ENCODE measurements around the gene TIPRL. TPM values are rescaled to one million over a fixed set of nuclear protein-coding genes. Genes with fewer than 3 reads are reported as not detected.
"Not testable (repeated sequence)": the region's sequence is repeated elsewhere in the genome, so short reads cannot be mapped to it uniquely, and the experiment has no call there.

Gene TIPRL
- total RNA-seq, 6 donors from 2014 or later: 7.2 to 26.1 (median 18.4) TPM

- Histone ChIP-seq H3K27me3 (no peaks in the 10 kb centered on the region), H3K27ac (no peak overlapping the region), H3K36me3 (peaks cover 0 to 11% (median 0%) of the 10 kb centered on the region in 4 donors), H3K4me3 (no peak overlapping the region), H3K9me3 (no peaks in the 10 kb centered on the region), H3K4me1 (no peaks in the 10 kb centered on the region)
- TF ChIP-seq POLR2A (IDR thresholded peaks at IDR 0.05) (no peak), EP300 (IDR thresholded peaks at IDR 0.05) (no peak), POLR2AphosphoS5 (IDR thresholded peaks at IDR 0.05) (no peak)
- ATAC-seq (ENCODE audit: low FRiP score in 2 of 2): no peak
- no peak for DNase-seq
These were observed 27.3 kb downstream of the TIPRL start for GRCh38 chr1:168206111-168206510.

GRCh38 chr1:168207673-168208072 is 28.9 kb downstream of the TIPRL start:
- H3K4me3 ChIP-seq; H3K27ac ChIP-seq; H3K27me3 ChIP-seq; ATAC-seq (ENCODE audit: low FRiP score in 2 of 2); H3K4me1 ChIP-seq; H3K36me3 ChIP-seq; H3K9me3 ChIP-seq: not testable (repeated sequence)
- peak in 1 of 2 donors; percentile 53 for DNase-seq
- WGBS, 2 donors: 99 to 100% methylated on average over 6 to 14 of the region's 34 CpGs

GRCh38 chr1:168210312-168210711 is 31.6 kb downstream of the TIPRL start:
- Histone ChIP-seq H3K27me3 (no peaks in the 10 kb centered on the region), H3K27ac (no peak overlapping the region), H3K4me3 (no peak overlapping the region), H3K36me3 (no peaks in the 10 kb centered on the region), H3K4me1 (no peaks in the 10 kb centered on the region), H3K9me3 (no peaks in the 10 kb centered on the region)
- WGBS, 2 donors: 93% methylated on average over 3 of the region's 3 CpGs
- TF ChIP-seq POLR2A (IDR thresholded peaks at IDR 0.05) (no peak), EP300 (IDR thresholded peaks at IDR 0.05) (no peak), POLR2AphosphoS5 (IDR thresholded peaks at IDR 0.05) (no peak), CTCF (IDR thresholded peaks at IDR 0.05) (no peak)
- ATAC-seq (ENCODE audit: low FRiP score in 2 of 2) (no peak), DNase-seq (no peak)

- no peak overlapping the region for H3K27ac ChIP-seq
- H3K4me1 ChIP-seq: no peaks in the 10 kb centered on the region
- H3K9me3 ChIP-seq: no peaks in the 10 kb centered on the region
- WGBS, 2 donors: 94 to 98% methylated on average over 2 of the region's 2 CpGs
- TF ChIP-seq POLR2AphosphoS5 (IDR thresholded peaks at IDR 0.05) (no peak), CTCF (IDR thresholded peaks at IDR 0.05) (no peak), EP300 (IDR thresholded peaks at IDR 0.05) (no peak), POLR2A (IDR thresholded peaks at IDR 0.05) (no peak)
- DNase-seq (no peak), ATAC-seq (ENCODE audit: low FRiP score in 2 of 2) (no peak)
- H3K4me3 ChIP-seq: no peak overlapping the region
- no peaks in the 10 kb centered on the region for H3K27me3 ChIP-seq
- H3K36me3 ChIP-seq: no peaks in the 10 kb centered on the region
These were observed 34.6 kb downstream of the TIPRL start for GRCh38 chr1:168213349-168213748.

GRCh38 chr1:168216171-168216570 is 37.4 kb downstream of the TIPRL start:
- no peak for DNase-seq
- WGBS, 2 donors: 92 to 93% methylated on average over 4 of the region's 4 CpGs
- H3K27ac ChIP-seq: no peak overlapping the region
- no peak overlapping the region for H3K4me3 ChIP-seq
- TF ChIP-seq EP300 (IDR thresholded peaks at IDR 0.05) (no peak), POLR2A (IDR thresholded peaks at IDR 0.05) (no peak), CTCF (IDR thresholded peaks at IDR 0.05) (no peak), POLR2AphosphoS5 (IDR thresholded peaks at IDR 0.05) (no peak)
- H3K9me3 ChIP-seq: no peaks in the 10 kb centered on the region
- ATAC-seq (ENCODE audit: low FRiP score in 2 of 2): no peak
- H3K36me3 ChIP-seq: no peaks in the 10 kb centered on the region
- H3K27me3 ChIP-seq: no peaks in the 10 kb centered on the region
- H3K4me1 ChIP-seq: no peaks in the 10 kb centered on the region

- 92 to 96% methylated on average over 4 of the region's 4 CpGs for WGBS, 2 donors
- Histone ChIP-seq H3K9me3 (no peaks in the 10 kb centered on the region), H3K27ac (no peak overlapping the region), H3K36me3 (no peaks in the 10 kb centered on the region), H3K4me3 (no peak overlapping the region), H3K27me3 (no peaks in the 10 kb centered on the region), H3K4me1 (no peaks in the 10 kb centered on the region)
- DNase-seq (no peak), ATAC-seq (ENCODE audit: low FRiP score in 2 of 2) (no peak)
- no peak for TF ChIP-seq POLR2AphosphoS5 (IDR thresholded peaks at IDR 0.05)
- TF ChIP-seq CTCF (IDR thresholded peaks at IDR 0.05): no peak
- no peak for TF ChIP-seq EP300 (IDR thresholded peaks at IDR 0.05)
- TF ChIP-seq POLR2A (IDR thresholded peaks at IDR 0.05): no peak
These were observed 38.9 kb downstream of the TIPRL start for GRCh38 chr1:168217664-168218063.

Data from upper lobe of left lung (tissue), 6 donors.